GM19438 (cell line): ENCODE data around the gene PHC3.

Source experiments
- ATAC-seq: cut with Tn5 transposase; IDR thresholded peaks from one replicate; pipeline ENCODE4 v1.9.1; 2021; ENCODE audit warnings: low read depth; ENCODE audit not compliant: unreplicated experiment

The PHC3 gene

DNA sequence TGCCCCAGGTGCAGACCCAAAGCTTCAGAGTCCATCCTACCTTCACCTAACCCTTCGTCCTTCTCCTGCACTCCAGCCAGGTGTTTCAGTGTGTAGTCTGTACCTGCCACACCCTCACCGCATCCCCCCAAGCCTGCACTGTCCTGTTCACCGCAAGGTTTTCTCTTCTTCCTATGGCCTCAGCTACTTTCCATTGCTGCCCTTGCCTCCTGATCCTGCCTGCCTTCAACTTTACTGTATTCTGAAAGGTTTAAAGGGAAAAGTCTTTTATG, 134.5 kb downstream of the PHC3 start:
- no peak for ATAC-seq

DNA sequence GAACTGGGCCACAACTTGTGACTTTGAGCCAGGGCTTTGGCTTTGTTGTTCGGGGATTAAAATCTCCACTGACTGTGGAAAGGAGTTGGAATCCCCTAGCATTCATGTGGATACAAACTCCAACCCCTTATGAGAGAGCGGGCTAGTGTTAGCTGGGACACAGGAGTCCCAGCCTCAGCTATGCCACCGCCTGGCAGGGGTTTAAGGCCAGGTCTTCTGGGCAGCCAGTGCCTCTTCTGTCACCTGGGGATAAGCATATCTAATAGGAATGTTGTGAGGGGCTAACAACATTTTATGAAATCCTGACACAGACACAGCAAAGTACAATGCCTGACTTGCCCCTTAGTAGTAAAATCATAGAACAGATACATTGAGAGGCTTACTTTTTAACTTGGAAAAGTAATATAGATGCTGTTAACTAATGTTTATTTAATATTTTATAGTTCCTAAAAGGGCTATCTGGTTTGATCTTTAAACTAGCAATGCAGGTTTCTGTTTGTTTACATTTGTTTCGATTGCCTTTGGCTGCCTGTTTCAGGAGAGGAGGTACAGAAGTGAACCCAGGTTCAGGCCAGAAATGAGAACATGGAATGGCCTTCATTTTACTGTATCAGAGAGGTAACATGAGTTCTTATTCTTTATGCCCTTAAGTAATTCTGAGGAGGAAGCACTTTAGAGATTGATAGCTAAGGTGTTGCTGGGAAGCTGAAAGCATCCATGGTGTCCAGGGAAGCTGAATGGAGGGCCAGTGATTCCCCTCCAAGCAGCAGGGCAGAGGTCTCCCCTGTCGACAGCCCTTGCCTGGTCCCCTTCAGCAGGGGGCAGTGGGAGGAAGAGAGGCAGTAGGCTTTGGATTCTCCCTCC, 135.0 kb downstream of the PHC3 start:
- no peak for ATAC-seq

DNA sequence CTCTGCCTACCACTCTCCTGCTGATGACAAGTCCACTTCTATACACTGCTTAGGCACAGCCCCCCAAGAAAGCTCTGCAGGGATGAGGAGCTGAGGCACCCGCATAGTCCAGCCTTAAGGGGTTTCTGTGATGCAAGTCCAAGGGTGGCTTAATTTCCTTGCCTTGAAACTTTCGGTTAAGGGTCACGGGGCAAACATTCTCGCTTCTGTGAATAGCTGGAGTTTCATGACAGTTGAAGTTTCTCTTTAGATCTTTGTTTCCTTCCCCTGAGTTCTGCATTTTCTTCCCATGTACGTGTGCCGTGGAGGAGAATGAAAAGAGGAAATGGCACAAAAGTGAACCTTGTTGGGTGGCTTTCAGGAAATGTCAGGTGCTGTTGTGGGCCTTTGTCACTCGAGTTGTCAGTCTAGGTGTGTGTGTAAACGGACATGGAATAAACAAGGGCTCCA, 136.7 kb downstream of the PHC3 start:
- peak; percentile 72 for ATAC-seq

GRCh38 chr3:170044271-170044670, 137.3 kb downstream of the PHC3 start:
- ATAC-seq, result no peak

DNA sequence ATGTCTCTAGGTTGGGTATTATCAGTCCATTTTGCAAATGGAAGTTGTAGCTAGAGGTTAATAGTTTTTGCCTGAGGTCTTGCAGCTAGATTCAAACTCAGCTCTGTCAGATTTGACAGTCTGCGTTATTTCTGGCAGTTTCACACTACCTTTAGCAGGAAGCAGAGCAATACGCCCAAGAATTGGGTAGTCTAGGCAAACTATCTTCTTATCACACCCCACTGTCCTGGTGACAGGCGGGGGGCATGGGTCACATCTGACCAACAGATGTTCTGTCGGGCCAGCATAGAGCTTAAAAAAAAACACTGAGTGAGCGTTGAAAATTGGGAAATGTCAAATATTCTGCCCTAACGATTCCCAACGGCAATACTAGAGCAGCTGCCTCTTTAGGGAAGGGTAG, 138.0 kb downstream of the PHC3 start:
- ATAC-seq, result no peak

DNA sequence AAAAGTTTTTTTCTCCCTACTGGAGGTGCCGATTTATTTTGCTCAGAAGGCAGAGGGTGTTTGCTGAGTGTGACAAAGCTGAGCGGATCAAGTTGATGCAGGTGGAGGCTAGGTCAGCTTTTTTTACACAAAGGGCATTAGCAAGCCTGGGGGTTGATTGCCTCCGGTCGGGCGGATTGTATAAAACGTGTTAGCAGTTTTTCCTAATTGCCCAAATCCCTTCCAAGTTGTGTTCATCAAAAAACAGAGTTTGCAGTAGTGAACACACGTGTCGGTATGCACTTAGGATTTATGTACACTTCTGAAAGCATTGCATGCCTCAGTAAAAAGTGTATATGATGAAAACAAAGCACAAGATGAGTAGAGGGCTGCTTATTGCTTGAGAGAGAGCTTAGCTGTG, 141.1 kb downstream of the PHC3 start:
- no peak for ATAC-seq

DNA sequence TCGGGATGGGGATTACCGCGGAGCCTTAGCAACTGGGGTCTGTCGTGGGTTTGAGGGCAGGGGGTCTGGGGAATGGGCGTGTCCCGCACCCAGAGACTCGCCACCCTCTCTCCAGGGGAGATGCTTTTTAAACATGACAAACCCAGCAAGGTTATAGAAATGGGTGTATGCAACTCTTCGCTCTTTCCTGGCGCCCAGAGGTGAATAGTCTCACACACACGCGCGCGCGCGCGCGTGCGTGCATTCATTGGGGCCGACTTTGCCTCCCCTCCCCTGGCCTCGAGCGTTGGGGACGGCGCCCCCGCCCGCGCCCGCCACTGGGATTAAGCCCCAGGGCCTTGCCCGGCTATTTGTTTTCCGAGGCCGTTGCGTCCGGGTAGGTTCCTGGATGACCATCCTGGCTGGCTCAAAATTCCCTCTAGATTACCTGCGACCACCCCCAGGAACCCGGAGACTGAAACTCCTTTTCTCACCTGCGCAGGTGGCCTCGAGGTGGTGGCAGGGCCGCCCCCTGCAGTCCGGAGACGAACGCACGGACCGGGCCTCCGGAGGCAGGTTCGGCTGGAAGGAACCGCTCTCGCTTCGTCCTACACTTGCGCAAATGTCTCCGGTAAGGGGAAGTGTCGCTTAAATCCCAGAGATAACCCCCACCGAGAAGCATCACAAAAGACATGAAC, 143.0 kb downstream of the PHC3 start:
- ATAC-seq, result peak; percentile 26
